Tibial nerve (tissue), 4 donors: ENCODE data around the gene SRRD. TPM values are rescaled to one million over a fixed set of nuclear protein-coding genes. Genes with fewer than 3 reads are reported as not detected.
"Not testable (repeated sequence)": the region's sequence is repeated elsewhere in the genome, so short reads cannot be mapped to it uniquely, and the experiment has no call there.

Experiments used
- DNase-seq, 2 donors: peaks; one replicate each; pipeline ENCODE4 v3.0.0-alpha.2; 2019; ENCODE audit warnings: low spot score in 2 of 2
- H3K27ac ChIP-seq, 4 donors: fragments of 200-600 bp; sonication (generic) in 3 of 4; one replicate each; pipeline ENCODE4 v1.5.1; 2017 to 2019; ENCODE audit warnings: mild to moderate bottlenecking in 1 of 4
- H3K27me3 ChIP-seq, 2 donors: fragments of 200-600 bp; sonication (generic) in 1 of 2; one replicate each; pipeline versions ENCODE4 v1.5.1 to v1.6.0; 2017 to 2019
- H3K36me3 ChIP-seq, 3 donors: fragments of 200-600 bp; sonication (generic); one replicate each; pipeline ENCODE4 v1.5.1; 2018 to 2019
- H3K4me1 ChIP-seq, 4 donors: fragments of 200-600 bp; sonication (generic) in 3 of 4; one replicate each; pipeline ENCODE4 v1.5.1; 2017 to 2019
- H3K4me3 ChIP-seq, 4 donors: fragments of 200-600 bp; sonication (generic) in 3 of 4; one replicate each; pipeline ENCODE4 v1.5.1; 2017 to 2019; ENCODE audit warnings: mild to moderate bottlenecking in 1 of 4, moderate library complexity in 1 of 4
- H3K9me3 ChIP-seq, 4 donors: fragments of 200-600 bp; sonication (generic) in 3 of 4; one replicate each; pipeline ENCODE4 v1.5.1; 2017 to 2019
- CTCF ChIP-seq, 5 experiments: fragments of 200-600 bp in 3 of 5; fragments of 450-650 bp in 2 of 5; sonication (generic) in 3 of 5; IDR thresholded peaks; one replicate each; pipeline ENCODE4 v1.5.1; 2016 to 2019; ENCODE audit warnings: antibody characterized with exemption in 5 of 5, mild to moderate bottlenecking in 3 of 5, moderate library complexity in 2 of 5
- EP300 ChIP-seq, 2 donors: sonication (generic); formaldehyde crosslinking; IDR thresholded peaks; one replicate each; pipeline ENCODE4 v1.6.1; 2017; ENCODE audit warnings: antibody characterized with exemption in 2 of 2, mild to moderate bottlenecking in 1 of 2
- POLR2A ChIP-seq, 2 donors: fragments of 450-650 bp; IDR thresholded peaks; one replicate each; pipeline ENCODE4 v1.6.1; 2017; ENCODE audit warnings: antibody characterized with exemption in 2 of 2, mild to moderate bottlenecking in 2 of 2, moderate library complexity in 2 of 2
- WGBS, 2 donors: methylation state at CpG; one replicate each; pipeline ENCODE4 v1.1.5; 2018; 5-methylcytosine and 5-hydroxymethylcytosine counted together
- total RNA-seq, 4 donors: library from RNA; depleted of rRNA; stranded (reverse); fragments of >200 nt; gene quantifications; one replicate each; pipeline ENCODE4 v1.1.0, GENCODE V29; 2016

The SRRD gene
- total RNA-seq, 4 donors from 2014 or later, result 9.0 to 17.7 (median 10.4) TPM

- no peak overlapping the region for H3K4me3 ChIP-seq
- no peaks in the 10 kb centered on the region for H3K4me1 ChIP-seq
- H3K27ac ChIP-seq, result no peak overlapping the region
- TF ChIP-seq POLR2A (IDR thresholded peaks at IDR 0.05) (no peak), EP300 (IDR thresholded peaks at IDR 0.05) (no peak), CTCF (IDR thresholded peaks at IDR 0.05) (no peak)
- H3K36me3 ChIP-seq, result peaks cover 0 to 25% (median 0%) of the 10 kb centered on the region in 3 donors
- no peaks in the 10 kb centered on the region for H3K9me3 ChIP-seq
- DNase-seq, result no peak
- WGBS, 2 donors, result 81 to 86% methylated on average over 4 of the region's 4 CpGs
- H3K27me3 ChIP-seq, result no peaks in the 10 kb centered on the region
Measured at GRCh38 chr22:26522592-26522991, 38.9 kb downstream of the SRRD start.

GRCh38 chr22:26524870-26525269 lies 41.2 kb downstream of the SRRD start:
- H3K9me3 ChIP-seq, result no peaks in the 10 kb centered on the region
- no peak overlapping the region for H3K4me3 ChIP-seq
- H3K27me3 ChIP-seq, result no peaks in the 10 kb centered on the region
- no peak for TF ChIP-seq POLR2A (IDR thresholded peaks at IDR 0.05)
- no peak for TF ChIP-seq CTCF (IDR thresholded peaks at IDR 0.05)
- TF ChIP-seq EP300 (IDR thresholded peaks at IDR 0.05), result no peak
- no peaks in the 10 kb centered on the region for H3K4me1 ChIP-seq
- no peak overlapping the region for H3K27ac ChIP-seq
- DNase-seq, result no peak
- 73 to 88% methylated on average over 4 of the region's 4 CpGs for WGBS, 2 donors
- peaks cover 0 to 45% (median 0%) of the 10 kb centered on the region in 3 donors for H3K36me3 ChIP-seq

- H3K27ac ChIP-seq, result no peak overlapping the region
- H3K27me3 ChIP-seq, result no peaks in the 10 kb centered on the region
- no peaks in the 10 kb centered on the region for H3K4me1 ChIP-seq
- WGBS, 2 donors, result 87 to 88% methylated on average over 7 of the region's 7 CpGs
- no peak overlapping the region for H3K4me3 ChIP-seq
- TF ChIP-seq EP300 (IDR thresholded peaks at IDR 0.05) (no peak), POLR2A (IDR thresholded peaks at IDR 0.05) (no peak), CTCF (IDR thresholded peaks at IDR 0.05) (no peak)
- H3K9me3 ChIP-seq, result no peaks in the 10 kb centered on the region
- no peak for DNase-seq
- peaks cover 0 to 56% (median 0%) of the 10 kb centered on the region in 3 donors for H3K36me3 ChIP-seq
Measured at GRCh38 chr22:26525946-26526564, 42.4 kb downstream of the SRRD start.

- Histone ChIP-seq H3K4me1 (no peaks in the 10 kb centered on the region), H3K36me3 (peaks cover 0 to 67% (median 3%) of the 10 kb centered on the region in 3 donors), H3K27ac (no peak overlapping the region), H3K27me3 (no peaks in the 10 kb centered on the region), H3K9me3 (no peaks in the 10 kb centered on the region), H3K4me3 (no peak overlapping the region)
- 58 to 67% methylated on average over 3 of the region's 3 CpGs for WGBS, 2 donors
- DNase-seq, result no peak
- TF ChIP-seq POLR2A (IDR thresholded peaks at IDR 0.05) (no peak), CTCF (IDR thresholded peaks at IDR 0.05) (no peak), EP300 (IDR thresholded peaks at IDR 0.05) (no peak)
Measured at GRCh38 chr22:26527167-26527566, 43.5 kb downstream of the SRRD start.

- DNase-seq, result no peak
Measured at GRCh38 chr22:26527574-26528465, 44.1 kb downstream of the SRRD start.

GRCh38 chr22:26528518-26528917 lies 44.8 kb downstream of the SRRD start:
- H3K27ac ChIP-seq, DNase-seq: not testable (repeated sequence)
- 87 to 91% methylated on average over 9 of the region's 9 CpGs for WGBS, 2 donors

More at GRCh38 chr22:26527574-26528465, 44.1 kb downstream of the SRRD start:
- TF ChIP-seq CTCF (IDR thresholded peaks at IDR 0.05) (no peak), POLR2A (IDR thresholded peaks at IDR 0.05) (no peak), EP300 (IDR thresholded peaks at IDR 0.05) (no peak)
- Histone ChIP-seq H3K9me3 (no peaks in the 10 kb centered on the region), H3K4me1 (no peaks in the 10 kb centered on the region), H3K4me3 (no peak overlapping the region), H3K36me3 (peaks cover 0 to 73% (median 5%) of the 10 kb centered on the region in 3 donors), H3K27ac (no peak overlapping the region), H3K27me3 (no peaks in the 10 kb centered on the region)
- WGBS, 2 donors, result 72 to 73% methylated on average over 15 of the region's 15 CpGs

More at GRCh38 chr22:26528518-26528917, 44.8 kb downstream of the SRRD start:
- H3K9me3 ChIP-seq, H3K4me3 ChIP-seq, H3K4me1 ChIP-seq, H3K27me3 ChIP-seq: not testable (repeated sequence)
- peaks cover 0 to 76% (median 5%) of the 10 kb centered on the region in 3 donors for H3K36me3 ChIP-seq
